NB4 (cell line): ENCODE results near the gene TBX4.
"Not testable (repeated sequence)": the region's sequence is repeated elsewhere in the genome, so short reads cannot be mapped to it uniquely, and the experiment has no call there.

Source experiments
- DNase-seq: peaks from one replicate; pipeline ENCODE4 v3.0.0; 2010; ENCODE audit warnings: low read depth
- H3K4me3 ChIP-seq: one replicate; pipeline ENCODE4 v1.5.1; 2011; ENCODE audit warnings: mild to moderate bottlenecking, low read depth, low read length, moderate library complexity
- CTCF ChIP-seq: IDR thresholded peaks from one replicate; pipeline ENCODE4 v1.5.1; 2012; ENCODE audit warnings: low read depth, low read length
- MYC ChIP-seq: IDR thresholded peaks from 2 replicates; pipeline ENCODE4 v1.6.1; 2011; ENCODE audit warnings: low read depth, low read length
- POLR2A ChIP-seq: IDR thresholded peaks from 2 replicates; pipeline ENCODE4 v1.6.1; 2011; ENCODE audit warnings: mild to moderate bottlenecking; ENCODE audit not compliant: insufficient read length; ENCODE audit errors: extremely low read depth
- TF ChIP-seq, protein P1 (sequence below): IDR thresholded peaks from 2 replicates; pipeline ENCODE4 v1.6.1; 2011; ENCODE audit warnings: low read depth, low read length

Gene TBX4

DNA sequence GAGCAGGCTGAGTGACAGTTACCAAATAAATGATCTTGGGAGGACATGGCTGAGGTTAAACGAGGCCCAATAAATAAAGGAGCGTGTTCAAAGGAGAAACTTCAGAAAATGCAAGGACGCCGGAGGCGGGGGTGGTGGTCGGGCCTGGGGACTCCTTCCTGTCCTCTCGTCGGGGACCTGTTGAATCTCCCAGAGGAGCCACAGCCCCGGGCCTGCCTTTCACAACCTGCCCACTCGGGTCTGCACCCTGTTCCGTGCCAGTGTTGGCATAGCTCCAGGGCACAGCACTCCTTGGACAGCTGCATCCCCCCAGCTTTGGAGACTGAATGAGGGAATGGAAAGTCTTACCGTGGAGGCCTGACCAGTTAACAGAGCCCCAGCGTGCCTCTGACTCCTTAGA, 8.1 kb upstream of the TBX4 start:
- DNase-seq: no peak

GRCh38 chr17:61444831-61445230, 7.4 kb upstream of the TBX4 start:
- no peak overlapping the region for H3K4me3 ChIP-seq
- DNase-seq: no peak
- TF ChIP-seq, protein P1, sequence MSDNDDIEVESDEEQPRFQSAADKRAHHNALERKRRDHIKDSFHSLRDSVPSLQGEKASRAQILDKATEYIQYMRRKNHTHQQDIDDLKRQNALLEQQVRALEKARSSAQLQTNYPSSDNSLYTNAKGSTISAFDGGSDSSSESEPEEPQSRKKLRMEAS: no peak
- TF ChIP-seq MYC: no peak
- TF ChIP-seq POLR2A: no peak

More for the DNA sequence above, 8.1 kb upstream of the TBX4 start:
- no peak overlapping the region for H3K4me3 ChIP-seq
- no peak for TF ChIP-seq CTCF
- TF ChIP-seq MYC: no peak

DNA sequence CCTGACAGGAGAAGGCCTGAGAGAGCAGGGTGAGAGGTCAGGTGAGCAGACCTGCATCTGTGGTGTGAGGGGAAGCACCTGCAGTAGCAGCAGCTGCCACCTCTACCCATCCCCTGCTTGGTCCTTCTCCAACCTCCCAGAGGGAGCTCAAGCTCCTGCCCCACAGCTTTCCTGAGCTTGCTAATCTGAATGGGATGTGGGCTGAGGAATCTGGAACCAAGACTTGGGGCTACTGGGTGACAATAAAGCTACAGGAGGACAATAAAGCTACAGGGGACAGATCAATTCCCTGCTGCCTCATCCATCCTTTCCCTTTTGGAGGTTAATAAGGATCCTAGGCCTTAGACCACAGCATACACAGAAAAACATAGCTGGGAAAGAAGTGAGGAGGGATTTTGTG, 4.9 kb upstream of the TBX4 start:
- H3K4me3 ChIP-seq: no peak overlapping the region
- no peak for TF ChIP-seq POLR2A
- no peak for TF ChIP-seq MYC
- no peak for TF ChIP-seq CTCF
- TF ChIP-seq, protein P1: no peak
- DNase-seq: no peak

DNA sequence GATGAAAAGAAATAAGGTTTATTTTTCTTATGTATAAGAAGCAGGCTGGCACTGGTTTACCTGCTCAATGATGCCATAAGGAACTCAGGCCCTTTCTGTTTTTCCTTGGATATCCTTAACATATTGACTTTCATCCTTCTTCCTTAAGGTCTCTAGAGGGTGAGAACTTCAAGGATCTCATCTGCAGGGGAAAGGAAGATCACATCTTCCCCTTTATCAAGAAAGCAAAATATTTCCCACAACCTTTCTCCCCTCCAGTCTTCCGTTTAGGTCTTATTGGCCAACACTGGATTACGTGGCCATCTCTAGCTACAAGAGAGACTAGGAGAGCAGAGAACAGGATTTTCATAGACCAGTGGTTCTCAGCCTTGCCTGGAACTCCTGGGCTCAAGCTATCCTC, 4.2 kb upstream of the TBX4 start:
- H3K4me3 ChIP-seq: no peak overlapping the region
- no peak for TF ChIP-seq CTCF
- TF ChIP-seq, protein P1: no peak
- TF ChIP-seq POLR2A: no peak
- TF ChIP-seq MYC: no peak
- no peak for DNase-seq

- not testable (repeated sequence) for H3K4me3 ChIP-seq, DNase-seq
Measured at GRCh38 chr17:61449140-61449539, 3.1 kb upstream of the TBX4 start.

GRCh38 chr17:61449707-61450640, 2.2 kb upstream of the TBX4 start:
- DNase-seq: no peak
- TF ChIP-seq MYC (no peak), POLR2A (no peak), CTCF (no peak)
- TF ChIP-seq, protein P1: no peak
- H3K4me3 ChIP-seq: no peak overlapping the region
